GM12878 (cell line): ENCODE measurements around the gene GINS2.

Source experiments
- CHD1 ChIP-seq: IDR thresholded peaks from 2 replicates; pipeline ENCODE4 v1.6.1; 2012; ENCODE audit warnings: low read depth, low read length, improper control_type of control experiment
- NR2C2 ChIP-seq: IDR thresholded peaks from 2 replicates; pipeline ENCODE4 v1.6.1; 2011; ENCODE audit warnings: borderline replicate concordance, low read depth; ENCODE audit not compliant: control insufficient read depth, insufficient read length
- RAD51 ChIP-seq: fragments of 450-650 bp; IDR thresholded peaks from 2 replicates; pipeline ENCODE4 v1.6.1; 2016; ENCODE audit warnings: moderate library complexity, mild to moderate bottlenecking, inconsistent platforms
- RELA ChIP-seq: fragments of 450-650 bp; IDR thresholded peaks from 2 replicates; pipeline ENCODE4 v1.8.0; 2014; ENCODE audit warnings: borderline replicate concordance; ENCODE audit not compliant: partially characterized antibody
- SP1 ChIP-seq: IDR thresholded peaks from one replicate; pipeline ENCODE4 v1.6.1; 2011; ENCODE audit warnings: low read depth, low read length
- SUZ12 ChIP-seq: fragments of 200-600 bp; sonication (generic); IDR thresholded peaks from one replicate; pipeline ENCODE4 v1.6.1; 2018; ENCODE audit warnings: antibody characterized with exemption, mild to moderate bottlenecking; ENCODE audit not compliant: unreplicated experiment
- TBL1XR1 ChIP-seq: IDR thresholded peaks from 2 replicates; pipeline ENCODE4 v1.6.1; 2012; ENCODE audit warnings: low read depth, low read length, improper control_type of control experiment
- TF ChIP-seq, protein P1 (sequence below): IDR thresholded peaks from 2 replicates; pipeline ENCODE4 v1.6.1; 2012; ENCODE audit warnings: mild to moderate bottlenecking, low read depth, low read length
- TF ChIP-seq, protein P2 (sequence below): fragments of 450-650 bp; IDR thresholded peaks from 2 replicates; pipeline ENCODE4 v1.6.1; 2017; ENCODE audit warnings: antibody characterized with exemption, mild to moderate bottlenecking, moderate library complexity
- TF ChIP-seq, protein P3 (sequence below), 3 experiments: IDR thresholded peaks in 2 of 3; conservative IDR thresholded peaks in 1 of 3; 2 replicates each; pipeline ENCODE4 v1.5.1; 2011; ENCODE audit warnings: low read depth in 3 of 3, low read length in 3 of 3, mild to moderate bottlenecking in 3 of 3, control low read depth in 2 of 3, moderate library complexity in 2 of 3, inconsistent platforms in 1 of 3, mixed read lengths in 1 of 3; ENCODE audit not compliant: control insufficient read depth in 2 of 3, insufficient read depth in 1 of 3; ENCODE audit errors: extremely low read depth in 1 of 3

DNA sequence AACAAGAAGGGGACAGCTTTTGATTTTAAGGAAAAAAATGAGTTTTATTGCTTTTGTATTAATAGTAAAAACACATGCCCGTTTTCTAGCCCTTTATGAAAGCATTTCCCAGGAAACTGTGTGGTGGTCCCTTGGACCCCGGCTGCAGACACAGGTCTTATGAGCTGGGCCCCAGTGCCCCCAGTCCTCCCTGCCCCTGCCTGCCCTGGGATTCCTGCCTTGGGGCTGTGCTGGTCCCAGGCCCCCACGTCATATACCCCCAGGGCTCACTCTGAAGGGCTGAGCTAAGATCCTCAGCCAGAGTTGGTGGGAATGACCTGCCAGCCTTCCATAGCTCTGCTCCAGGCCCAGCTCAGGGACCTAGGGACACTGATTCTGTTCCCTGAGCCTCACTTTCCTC is 30.8 kb downstream of the GINS2 start:
- TF ChIP-seq, protein P1, sequence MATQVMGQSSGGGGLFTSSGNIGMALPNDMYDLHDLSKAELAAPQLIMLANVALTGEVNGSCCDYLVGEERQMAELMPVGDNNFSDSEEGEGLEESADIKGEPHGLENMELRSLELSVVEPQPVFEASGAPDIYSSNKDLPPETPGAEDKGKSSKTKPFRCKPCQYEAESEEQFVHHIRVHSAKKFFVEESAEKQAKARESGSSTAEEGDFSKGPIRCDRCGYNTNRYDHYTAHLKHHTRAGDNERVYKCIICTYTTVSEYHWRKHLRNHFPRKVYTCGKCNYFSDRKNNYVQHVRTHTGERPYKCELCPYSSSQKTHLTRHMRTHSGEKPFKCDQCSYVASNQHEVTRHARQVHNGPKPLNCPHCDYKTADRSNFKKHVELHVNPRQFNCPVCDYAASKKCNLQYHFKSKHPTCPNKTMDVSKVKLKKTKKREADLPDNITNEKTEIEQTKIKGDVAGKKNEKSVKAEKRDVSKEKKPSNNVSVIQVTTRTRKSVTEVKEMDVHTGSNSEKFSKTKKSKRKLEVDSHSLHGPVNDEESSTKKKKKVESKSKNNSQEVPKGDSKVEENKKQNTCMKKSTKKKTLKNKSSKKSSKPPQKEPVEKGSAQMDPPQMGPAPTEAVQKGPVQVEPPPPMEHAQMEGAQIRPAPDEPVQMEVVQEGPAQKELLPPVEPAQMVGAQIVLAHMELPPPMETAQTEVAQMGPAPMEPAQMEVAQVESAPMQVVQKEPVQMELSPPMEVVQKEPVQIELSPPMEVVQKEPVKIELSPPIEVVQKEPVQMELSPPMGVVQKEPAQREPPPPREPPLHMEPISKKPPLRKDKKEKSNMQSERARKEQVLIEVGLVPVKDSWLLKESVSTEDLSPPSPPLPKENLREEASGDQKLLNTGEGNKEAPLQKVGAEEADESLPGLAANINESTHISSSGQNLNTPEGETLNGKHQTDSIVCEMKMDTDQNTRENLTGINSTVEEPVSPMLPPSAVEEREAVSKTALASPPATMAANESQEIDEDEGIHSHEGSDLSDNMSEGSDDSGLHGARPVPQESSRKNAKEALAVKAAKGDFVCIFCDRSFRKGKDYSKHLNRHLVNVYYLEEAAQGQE: no peak
- no peak for TF ChIP-seq RAD51
- TF ChIP-seq NR2C2: no peak
- TF ChIP-seq, protein P2, sequence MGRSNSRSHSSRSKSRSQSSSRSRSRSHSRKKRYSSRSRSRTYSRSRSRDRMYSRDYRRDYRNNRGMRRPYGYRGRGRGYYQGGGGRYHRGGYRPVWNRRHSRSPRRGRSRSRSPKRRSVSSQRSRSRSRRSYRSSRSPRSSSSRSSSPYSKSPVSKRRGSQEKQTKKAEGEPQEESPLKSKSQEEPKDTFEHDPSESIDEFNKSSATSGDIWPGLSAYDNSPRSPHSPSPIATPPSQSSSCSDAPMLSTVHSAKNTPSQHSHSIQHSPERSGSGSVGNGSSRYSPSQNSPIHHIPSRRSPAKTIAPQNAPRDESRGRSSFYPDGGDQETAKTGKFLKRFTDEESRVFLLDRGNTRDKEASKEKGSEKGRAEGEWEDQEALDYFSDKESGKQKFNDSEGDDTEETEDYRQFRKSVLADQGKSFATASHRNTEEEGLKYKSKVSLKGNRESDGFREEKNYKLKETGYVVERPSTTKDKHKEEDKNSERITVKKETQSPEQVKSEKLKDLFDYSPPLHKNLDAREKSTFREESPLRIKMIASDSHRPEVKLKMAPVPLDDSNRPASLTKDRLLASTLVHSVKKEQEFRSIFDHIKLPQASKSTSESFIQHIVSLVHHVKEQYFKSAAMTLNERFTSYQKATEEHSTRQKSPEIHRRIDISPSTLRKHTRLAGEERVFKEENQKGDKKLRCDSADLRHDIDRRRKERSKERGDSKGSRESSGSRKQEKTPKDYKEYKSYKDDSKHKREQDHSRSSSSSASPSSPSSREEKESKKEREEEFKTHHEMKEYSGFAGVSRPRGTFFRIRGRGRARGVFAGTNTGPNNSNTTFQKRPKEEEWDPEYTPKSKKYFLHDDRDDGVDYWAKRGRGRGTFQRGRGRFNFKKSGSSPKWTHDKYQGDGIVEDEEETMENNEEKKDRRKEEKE: no peak
- no peak for TF ChIP-seq CHD1
- TF ChIP-seq, protein P3, sequence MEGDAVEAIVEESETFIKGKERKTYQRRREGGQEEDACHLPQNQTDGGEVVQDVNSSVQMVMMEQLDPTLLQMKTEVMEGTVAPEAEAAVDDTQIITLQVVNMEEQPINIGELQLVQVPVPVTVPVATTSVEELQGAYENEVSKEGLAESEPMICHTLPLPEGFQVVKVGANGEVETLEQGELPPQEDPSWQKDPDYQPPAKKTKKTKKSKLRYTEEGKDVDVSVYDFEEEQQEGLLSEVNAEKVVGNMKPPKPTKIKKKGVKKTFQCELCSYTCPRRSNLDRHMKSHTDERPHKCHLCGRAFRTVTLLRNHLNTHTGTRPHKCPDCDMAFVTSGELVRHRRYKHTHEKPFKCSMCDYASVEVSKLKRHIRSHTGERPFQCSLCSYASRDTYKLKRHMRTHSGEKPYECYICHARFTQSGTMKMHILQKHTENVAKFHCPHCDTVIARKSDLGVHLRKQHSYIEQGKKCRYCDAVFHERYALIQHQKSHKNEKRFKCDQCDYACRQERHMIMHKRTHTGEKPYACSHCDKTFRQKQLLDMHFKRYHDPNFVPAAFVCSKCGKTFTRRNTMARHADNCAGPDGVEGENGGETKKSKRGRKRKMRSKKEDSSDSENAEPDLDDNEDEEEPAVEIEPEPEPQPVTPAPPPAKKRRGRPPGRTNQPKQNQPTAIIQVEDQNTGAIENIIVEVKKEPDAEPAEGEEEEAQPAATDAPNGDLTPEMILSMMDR (IDR thresholded peaks at IDR 0.05 in 2 of 3, conservative IDR thresholded peaks at IDR 0.05 in 1 of 3; ENCODE audit: control insufficient read depth in 2 of 3, extremely low read depth in 1 of 3, insufficient read depth in 1 of 3, low read depth in 3 of 3, low read length in 3 of 3): no peak
- TF ChIP-seq TBL1XR1: no peak
- no peak for TF ChIP-seq RELA
- TF ChIP-seq SUZ12: no peak
- no peak for TF ChIP-seq SP1
